CD4-positive, alpha-beta T cell (primary cell): ENCODE results near the gene PLIN3. TPM values are rescaled to one million over a fixed set of nuclear protein-coding genes. Genes with fewer than 3 reads are reported as not detected.

ENCODE experiments used
- ATAC-seq: fragments of 200-7000 bp; cut with Tn5 transposase; one replicate; pipeline ENCODE4 v1.10.0; 2022; ENCODE audit warnings: mild to moderate bottlenecking; ENCODE audit not compliant: poor library complexity
- CTCF ChIA-PET: fragments of 350-600 bp; sonication (Branson Sonifier 250); formaldehyde crosslinking; loops from one replicate; lab custom pipeline; 2021; ENCODE audit warnings: antibody characterized with exemption, inconsistent platforms; lab: Charles Lee
- POLR2A ChIA-PET: fragments of 350-600 bp; sonication (Branson Sonifier 250); formaldehyde crosslinking; loops from one replicate; lab custom pipeline; 2021; ENCODE audit warnings: antibody characterized with exemption, inconsistent platforms; lab: Charles Lee
- DNase-seq, 14 experiments: peaks; one replicate each; pipeline ENCODE4 v3.0.0-alpha.2; 2013 to 2020; ENCODE audit warnings: mixed read lengths in 2 of 14
- H3K27ac ChIP-seq, 2 donors: one replicate each; pipeline versions ENCODE4 v1.5.1 to v1.7.0; 2013; ENCODE audit warnings: low read length in 2 of 2, low read depth in 1 of 2, mild to moderate bottlenecking in 1 of 2
- H3K27me3 ChIP-seq, 2 experiments: 1 replicate in 1 of 2; 2 replicates in 1 of 2; pipeline versions ENCODE4 v1.6.1 to v1.7.0; 2013; ENCODE audit warnings: low read length in 2 of 2, control low read depth in 1 of 2, mild to moderate bottlenecking in 1 of 2, moderate library complexity in 1 of 2; ENCODE audit not compliant: insufficient read depth in 2 of 2, control insufficient read depth in 1 of 2
- H3K36me3 ChIP-seq: one replicate; pipeline ENCODE4 v1.6.1; 2013; ENCODE audit warnings: low read length, control low read depth; ENCODE audit not compliant: insufficient read depth
- H3K4me1 ChIP-seq: one replicate; pipeline ENCODE4 v1.6.1; 2013; ENCODE audit warnings: low read length, control low read depth; ENCODE audit not compliant: insufficient read depth
- H3K4me3 ChIP-seq: one replicate; pipeline ENCODE4 v1.5.1; 2013; ENCODE audit warnings: mild to moderate bottlenecking, low read length, moderate library complexity
- H3K9me3 ChIP-seq, 2 experiments: 1 replicate in 1 of 2; 2 replicates in 1 of 2; pipeline versions ENCODE4 v1.6.1 to v1.7.0; 2013; ENCODE audit warnings: low read length in 2 of 2, mild to moderate bottlenecking in 2 of 2, control low read depth in 1 of 2, moderate library complexity in 1 of 2; ENCODE audit not compliant: control insufficient read depth in 1 of 2, insufficient read depth in 1 of 2
- H3K27ac Mint-ChIP-seq: one replicate; pipeline ENCODE4 v1.8.0; 2020; ENCODE audit warnings: mixed read lengths
- H3K27me3 Mint-ChIP-seq: one replicate; pipeline ENCODE4 v1.8.0; 2021; ENCODE audit warnings: mixed read lengths
- H3K36me3 Mint-ChIP-seq: one replicate; pipeline ENCODE4 v1.8.0; 2021; ENCODE audit warnings: low read depth, mixed read lengths
- H3K4me1 Mint-ChIP-seq: one replicate; pipeline ENCODE4 v1.8.0; 2021; ENCODE audit warnings: low read depth, mixed read lengths
- H3K4me3 Mint-ChIP-seq: one replicate; pipeline ENCODE4 v1.8.0; 2020; ENCODE audit warnings: mild to moderate bottlenecking, mixed read lengths
- H3K9me3 Mint-ChIP-seq: one replicate; pipeline ENCODE4 v1.8.0; 2020; ENCODE audit warnings: mixed read lengths
- intact Hi-C, 2 experiments: fragments of 100-400 bp; cut with DNase I in 1 of 2; cut with micrococcal nuclease in 1 of 2; formaldehyde crosslinking; loops; one replicate each; pipeline versions ENCODE4 v1.15.1 to v1.9.0; 2023 to 2025; cut with DNase I, micrococcal nuclease
- total RNA-seq, 174 experiments: library from RNA in 2 of 174; stranded (reverse) in 2 of 174; gene quantifications; one replicate each; pipeline ENCODE4 v1.2.3 and lab custom pipeline; 2021 to 2026
- TF ChIP-seq, protein P1 (sequence below): fragments of 200-600 bp; IDR thresholded peaks from one replicate; pipeline ENCODE4 v1.8.0; 2022; ENCODE audit warnings: antibody characterized with exemption, mild to moderate bottlenecking

PLIN3 gene
- total RNA-seq, 2 experiments from 2014 or later: 18.2 to 19.1 TPM

DNA sequence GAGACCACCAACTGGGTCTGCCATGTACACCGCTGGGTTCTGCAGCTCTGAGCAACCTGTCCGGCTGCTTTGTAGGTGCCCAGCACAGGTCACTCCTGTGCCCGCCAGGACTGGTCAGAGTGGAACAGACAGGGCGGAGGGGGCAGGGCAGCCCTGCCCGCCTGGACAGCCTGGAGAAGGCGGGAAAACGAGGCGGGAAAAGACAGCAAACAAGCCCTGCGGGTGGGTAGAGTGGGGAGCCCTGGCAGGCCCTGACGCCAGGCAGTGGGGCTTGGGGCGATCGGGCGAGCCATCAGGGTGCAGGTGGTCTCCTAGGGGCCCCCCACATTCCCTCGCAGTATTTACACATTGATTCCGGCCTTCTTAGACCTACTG lies 41.3 kb upstream of the PLIN3 start:
- Histone ChIP-seq H3K4me1 (peaks cover 45% of the 10 kb centered on the region), H3K36me3 (peaks cover 4% of the 10 kb centered on the region), H3K9me3 (no peaks in the 10 kb centered on the region), H3K27me3 (no peaks in the 10 kb centered on the region), H3K27ac (no peak overlapping the region), H3K4me3 (no peak overlapping the region)
- H3K36me3 Mint-ChIP-seq: peaks cover 8% of the 10 kb centered on the region
- H3K27me3 Mint-ChIP-seq: no peaks in the 10 kb centered on the region
- H3K9me3 Mint-ChIP-seq: no peaks in the 10 kb centered on the region
- peak overlapping the region; percentile 69 for H3K4me3 Mint-ChIP-seq
- POLR2A ChIA-PET: no interaction called here
- peak in 1 of 14 experiments; percentile 26 for DNase-seq
- intact Hi-C loops: no loop called here
- no peak for ATAC-seq
- H3K4me1 Mint-ChIP-seq: peaks cover 40% of the 10 kb centered on the region
- H3K27ac Mint-ChIP-seq: no peak overlapping the region
- TF ChIP-seq, protein P1, sequence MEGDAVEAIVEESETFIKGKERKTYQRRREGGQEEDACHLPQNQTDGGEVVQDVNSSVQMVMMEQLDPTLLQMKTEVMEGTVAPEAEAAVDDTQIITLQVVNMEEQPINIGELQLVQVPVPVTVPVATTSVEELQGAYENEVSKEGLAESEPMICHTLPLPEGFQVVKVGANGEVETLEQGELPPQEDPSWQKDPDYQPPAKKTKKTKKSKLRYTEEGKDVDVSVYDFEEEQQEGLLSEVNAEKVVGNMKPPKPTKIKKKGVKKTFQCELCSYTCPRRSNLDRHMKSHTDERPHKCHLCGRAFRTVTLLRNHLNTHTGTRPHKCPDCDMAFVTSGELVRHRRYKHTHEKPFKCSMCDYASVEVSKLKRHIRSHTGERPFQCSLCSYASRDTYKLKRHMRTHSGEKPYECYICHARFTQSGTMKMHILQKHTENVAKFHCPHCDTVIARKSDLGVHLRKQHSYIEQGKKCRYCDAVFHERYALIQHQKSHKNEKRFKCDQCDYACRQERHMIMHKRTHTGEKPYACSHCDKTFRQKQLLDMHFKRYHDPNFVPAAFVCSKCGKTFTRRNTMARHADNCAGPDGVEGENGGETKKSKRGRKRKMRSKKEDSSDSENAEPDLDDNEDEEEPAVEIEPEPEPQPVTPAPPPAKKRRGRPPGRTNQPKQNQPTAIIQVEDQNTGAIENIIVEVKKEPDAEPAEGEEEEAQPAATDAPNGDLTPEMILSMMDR: no peak
- CTCF ChIA-PET: no interaction called here

DNA sequence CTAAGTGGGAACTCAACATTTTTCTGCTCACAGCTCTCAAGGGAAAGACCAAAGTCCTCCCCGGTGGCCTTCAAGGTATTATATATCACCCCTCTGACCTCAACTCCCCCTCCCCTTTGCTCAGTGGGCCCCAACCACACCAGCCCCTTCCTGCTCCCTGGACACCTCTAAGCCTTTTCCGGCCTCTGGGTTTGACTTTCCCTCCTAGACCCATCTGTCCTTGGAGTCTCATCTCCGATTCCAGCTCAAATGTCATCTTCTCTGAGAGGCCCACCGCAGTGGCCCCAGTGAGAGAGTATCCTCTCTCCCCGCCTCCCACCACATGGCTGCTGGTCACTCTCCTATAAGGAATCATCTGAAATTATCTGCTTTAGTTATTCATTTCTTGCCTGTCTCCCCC lies 40.9 kb upstream of the PLIN3 start:
- DNase-seq: no peak
- no peaks in the 10 kb centered on the region for H3K36me3 ChIP-seq
- ATAC-seq: no peak
- POLR2A ChIA-PET: no interaction called here
- peaks cover 38% of the 10 kb centered on the region for H3K4me1 Mint-ChIP-seq
- peak overlapping the region; percentile 44 for H3K27ac Mint-ChIP-seq
- H3K4me3 Mint-ChIP-seq: peak overlapping the region; percentile 69
- CTCF ChIA-PET: no interaction called here
- H3K36me3 Mint-ChIP-seq: peaks cover 8% of the 10 kb centered on the region
- H3K4me1 ChIP-seq: peaks cover 41% of the 10 kb centered on the region
- no peak overlapping the region for H3K4me3 ChIP-seq
- no peaks in the 10 kb centered on the region for H3K27me3 Mint-ChIP-seq
- no peaks in the 10 kb centered on the region for H3K9me3 ChIP-seq
- H3K27me3 ChIP-seq: no peaks in the 10 kb centered on the region
- intact Hi-C loops: no loop called here
- TF ChIP-seq, protein P1: no peak
- no peak overlapping the region for H3K27ac ChIP-seq
- H3K9me3 Mint-ChIP-seq: no peaks in the 10 kb centered on the region

DNA sequence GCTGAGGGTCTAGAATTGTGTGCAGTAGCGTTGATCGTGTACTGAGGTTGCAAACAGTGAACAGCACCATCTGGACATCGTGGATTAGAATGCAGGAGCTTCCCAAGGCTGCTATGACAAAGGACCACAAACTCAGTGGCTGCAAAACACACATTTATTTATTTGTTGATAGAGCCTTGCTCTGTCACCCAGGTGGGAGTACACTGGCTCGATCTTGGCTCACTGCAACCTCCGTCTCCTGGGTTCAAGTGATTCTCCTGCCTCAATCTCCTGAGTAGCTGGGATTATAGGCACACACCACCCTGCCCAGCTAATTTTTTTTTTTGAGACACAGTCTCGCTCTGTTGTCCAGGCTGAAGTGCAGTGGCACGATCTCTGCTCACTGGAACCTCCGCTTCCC lies 39.5 kb upstream of the PLIN3 start:
- TF ChIP-seq, protein P1: no peak
- Mint-ChIP-seq H3K27me3 (no peaks in the 10 kb centered on the region), H3K4me1 (peaks cover 26% of the 10 kb centered on the region), H3K9me3 (no peaks in the 10 kb centered on the region), H3K27ac (no peak overlapping the region), H3K4me3 (no peak overlapping the region), H3K36me3 (peaks cover 8% of the 10 kb centered on the region)
- Histone ChIP-seq H3K36me3 (no peaks in the 10 kb centered on the region), H3K27me3 (no peaks in the 10 kb centered on the region), H3K4me1 (peaks cover 29% of the 10 kb centered on the region), H3K27ac (no peak overlapping the region), H3K4me3 (no peak overlapping the region), H3K9me3 (no peaks in the 10 kb centered on the region)
- POLR2A ChIA-PET: no interaction called here
- DNase-seq (no peak), ATAC-seq (no peak)
- intact Hi-C loops: no loop called here
- CTCF ChIA-PET: no interaction called here
